Measurements from ENCODE around the gene MCL1. TPM values are rescaled to one million over a fixed set of nuclear protein-coding genes. Genes with fewer than 3 reads are reported as not detected.
A peak's percentile ranks its signal among the peaks of the same experiment; 100 is the strongest.
"Not testable (repeated sequence)": the region's sequence is repeated elsewhere in the genome, so short reads cannot be mapped to it uniquely, and the experiment has no call there.

Gene MCL1
- total RNA-seq, 4 donors from 2014 or later, result 505 to 845 (median 657) TPM

- ATAC-seq (ENCODE audit: low FRiP score), result no peak
- TF ChIP-seq, protein P1, sequence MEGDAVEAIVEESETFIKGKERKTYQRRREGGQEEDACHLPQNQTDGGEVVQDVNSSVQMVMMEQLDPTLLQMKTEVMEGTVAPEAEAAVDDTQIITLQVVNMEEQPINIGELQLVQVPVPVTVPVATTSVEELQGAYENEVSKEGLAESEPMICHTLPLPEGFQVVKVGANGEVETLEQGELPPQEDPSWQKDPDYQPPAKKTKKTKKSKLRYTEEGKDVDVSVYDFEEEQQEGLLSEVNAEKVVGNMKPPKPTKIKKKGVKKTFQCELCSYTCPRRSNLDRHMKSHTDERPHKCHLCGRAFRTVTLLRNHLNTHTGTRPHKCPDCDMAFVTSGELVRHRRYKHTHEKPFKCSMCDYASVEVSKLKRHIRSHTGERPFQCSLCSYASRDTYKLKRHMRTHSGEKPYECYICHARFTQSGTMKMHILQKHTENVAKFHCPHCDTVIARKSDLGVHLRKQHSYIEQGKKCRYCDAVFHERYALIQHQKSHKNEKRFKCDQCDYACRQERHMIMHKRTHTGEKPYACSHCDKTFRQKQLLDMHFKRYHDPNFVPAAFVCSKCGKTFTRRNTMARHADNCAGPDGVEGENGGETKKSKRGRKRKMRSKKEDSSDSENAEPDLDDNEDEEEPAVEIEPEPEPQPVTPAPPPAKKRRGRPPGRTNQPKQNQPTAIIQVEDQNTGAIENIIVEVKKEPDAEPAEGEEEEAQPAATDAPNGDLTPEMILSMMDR (IDR thresholded peaks at IDR 0.05), result no peak
- no peak for DNase-seq (ENCODE audit: low spot score)
These were observed 17.6 kb upstream of the MCL1 start for GRCh38 chr1:150596976-150597375.

DNA sequence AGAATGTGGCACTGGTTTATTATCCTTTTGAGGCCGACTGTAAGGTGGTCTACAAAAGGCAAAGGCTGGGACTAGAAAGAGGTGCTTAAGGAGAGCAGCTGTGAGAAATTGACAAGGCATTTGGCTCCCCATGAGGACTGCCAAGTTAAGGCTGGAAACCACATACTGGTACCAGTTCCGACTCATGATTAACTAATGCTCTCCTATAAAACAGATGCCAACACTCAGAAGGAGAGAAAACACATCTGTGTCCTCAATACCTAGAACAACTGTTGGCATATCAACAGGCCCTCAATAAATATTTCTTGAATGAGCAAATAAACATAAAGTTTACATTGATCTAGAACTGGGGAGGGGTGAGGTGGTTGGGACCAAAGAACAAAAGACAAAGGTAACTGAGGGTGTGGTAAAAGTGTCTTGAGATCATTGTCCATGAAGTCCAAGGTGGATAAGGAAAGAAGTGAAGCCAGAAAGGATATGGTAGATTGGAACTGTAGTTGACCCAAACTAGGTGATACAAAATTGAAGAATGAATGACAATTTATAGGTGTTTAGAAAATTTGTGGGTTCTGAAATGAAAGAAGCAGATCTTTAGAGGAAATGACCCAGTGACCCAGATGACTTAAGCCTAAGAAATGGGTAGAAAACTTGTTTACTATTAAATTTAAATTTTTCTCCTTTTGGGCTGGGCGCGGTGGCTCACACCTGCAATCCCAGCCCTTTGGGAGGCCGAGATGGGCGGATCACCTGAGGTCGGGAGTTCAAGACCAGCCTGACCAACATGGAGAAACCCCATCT is 16.9 kb upstream of the MCL1 start:
- ATAC-seq (ENCODE audit: low FRiP score) (no peak), DNase-seq (ENCODE audit: low spot score) (no peak)
- TF ChIP-seq, protein P1 (IDR thresholded peaks at IDR 0.05), result no peak

DNA sequence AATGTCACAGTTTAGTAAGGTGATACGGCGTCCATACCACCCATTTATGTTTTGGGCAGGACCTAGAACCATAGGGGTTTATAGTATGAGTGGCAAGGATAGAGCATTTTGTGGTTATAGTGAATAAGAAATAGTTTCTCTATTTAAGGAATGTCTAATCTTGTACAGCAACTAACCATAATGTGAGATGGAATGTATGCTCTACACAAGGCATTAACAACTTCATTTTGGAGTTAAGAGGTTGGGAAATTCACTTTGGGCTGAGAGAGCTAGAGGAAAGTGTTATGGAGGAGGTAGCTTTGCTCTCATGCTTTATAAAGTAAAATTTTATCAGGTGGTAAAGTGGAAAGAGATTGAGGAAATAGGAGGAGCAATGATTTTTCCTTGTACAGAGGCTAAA is 3.0 kb upstream of the MCL1 start:
- TF ChIP-seq, protein P1 (IDR thresholded peaks at IDR 0.05), result no peak
- no peak for DNase-seq (ENCODE audit: low spot score)
- no peak for ATAC-seq (ENCODE audit: low FRiP score)

DNA sequence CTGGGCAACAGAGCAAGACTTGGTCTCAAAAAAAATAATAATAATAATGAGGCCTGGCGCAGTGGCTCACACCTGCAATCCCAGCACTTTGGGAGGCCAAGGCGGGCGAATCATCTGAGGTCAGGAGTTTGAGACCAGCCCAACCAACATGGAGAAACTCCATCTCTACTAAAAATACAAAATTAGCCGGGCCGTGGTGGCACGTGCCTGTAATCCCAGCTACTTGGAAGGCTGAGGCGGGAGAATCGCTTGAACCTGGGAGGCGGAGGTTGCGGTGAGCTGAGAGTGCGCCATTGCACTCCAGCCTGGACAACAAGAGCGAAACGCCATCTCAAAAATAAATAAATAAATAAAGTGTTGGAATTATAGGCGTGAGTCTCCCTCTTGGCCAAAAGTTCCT is 2.6 kb upstream of the MCL1 start:
- DNase-seq (ENCODE audit: low spot score); ATAC-seq (ENCODE audit: low FRiP score): not testable (repeated sequence)

DNA sequence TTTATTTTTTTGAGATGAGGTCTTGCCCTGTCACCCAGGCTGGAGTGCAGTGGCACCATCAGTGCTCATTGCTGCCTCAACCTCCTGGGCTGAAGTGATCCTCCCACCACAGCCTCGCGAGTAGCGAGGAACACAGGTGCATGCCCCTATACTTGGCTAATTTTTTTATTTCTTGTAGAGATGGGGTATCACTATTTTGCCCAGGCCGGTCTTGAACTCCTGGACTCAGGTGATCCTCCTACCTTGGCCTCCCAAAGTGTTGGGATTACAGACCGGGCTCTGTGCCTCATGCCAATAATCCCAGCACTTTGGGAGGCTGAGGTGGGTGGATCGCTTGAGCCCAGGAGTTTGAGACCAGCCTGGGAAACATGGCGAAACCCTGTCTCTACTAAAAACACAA is 2.0 kb upstream of the MCL1 start:
- not testable (repeated sequence) for ATAC-seq (ENCODE audit: low FRiP score); DNase-seq (ENCODE audit: low spot score)

GRCh38 chr1:150580966-150581365 is 1.6 kb upstream of the MCL1 start:
- DNase-seq (ENCODE audit: low spot score); ATAC-seq (ENCODE audit: low FRiP score): not testable (repeated sequence)

GRCh38 chr1:150579945-150580642 is 684 bp upstream of the MCL1 start:
- DNase-seq (ENCODE audit: low spot score), result no peak
- TF ChIP-seq, protein P1 (IDR thresholded peaks at IDR 0.05), result no peak
- ATAC-seq (ENCODE audit: low FRiP score), result peak; percentile 20

DNA sequence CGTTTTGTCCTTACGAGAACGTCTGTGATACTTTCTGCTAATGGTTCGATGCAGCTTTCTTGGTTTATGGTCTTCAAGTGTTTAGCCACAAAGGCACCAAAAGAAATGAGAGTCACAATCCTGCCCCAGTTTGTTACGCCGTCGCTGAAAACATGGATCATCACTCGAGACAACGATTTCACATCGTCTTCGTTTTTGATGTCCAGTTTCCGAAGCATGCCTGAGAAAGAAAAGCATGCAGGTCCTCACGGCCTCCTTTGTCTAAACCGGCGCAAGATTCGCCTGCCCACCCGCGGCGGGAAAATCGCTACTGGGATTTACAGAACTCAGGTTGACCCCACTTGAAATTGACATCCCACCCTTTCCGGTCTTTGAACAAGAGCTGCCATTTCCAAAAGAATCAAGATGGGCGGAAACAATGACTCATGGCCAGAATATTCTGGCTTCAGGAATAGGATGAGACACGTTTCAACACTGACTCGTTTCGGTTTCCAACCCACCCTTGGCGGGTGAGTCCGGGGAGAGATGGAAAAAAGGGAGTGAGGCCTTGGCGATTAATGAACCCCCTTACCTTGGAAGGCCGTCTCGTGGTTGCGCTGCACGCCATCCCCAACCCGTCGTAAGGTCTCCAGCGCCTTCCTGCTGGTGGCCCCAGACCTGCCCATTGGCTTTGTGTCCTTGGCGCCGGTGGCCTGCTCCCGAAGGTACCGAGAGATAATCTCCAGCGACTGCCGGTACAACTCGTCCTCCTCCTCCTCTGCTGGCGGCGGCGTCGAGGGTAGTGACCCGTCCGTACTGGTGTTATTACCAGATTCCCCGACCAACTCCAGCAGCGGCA is 919 bp downstream of the MCL1 start:
- no peak for DNase-seq (ENCODE audit: low spot score)
- no peak for ATAC-seq (ENCODE audit: low FRiP score)
- TF ChIP-seq, protein P1 (IDR thresholded peaks at IDR 0.05), result no peak
